Liver (tissue), 9 donors: ENCODE results near the gene ENAM. TPM values are rescaled to one million over a fixed set of nuclear protein-coding genes. Genes with fewer than 3 reads are reported as not detected.

ENCODE experiments used
- DNase-seq: peaks from one replicate; pipeline ENCODE4 v3.0.0-alpha.2; 2017; ENCODE audit warnings: low spot score
- H3K27ac ChIP-seq, 2 donors: one replicate each; pipeline ENCODE4 v1.7.0; 2013; ENCODE audit warnings: inconsistent platforms in 2 of 2, low read length in 2 of 2, control low read depth in 1 of 2, low read depth in 1 of 2, mild to moderate bottlenecking in 1 of 2
- H3K27me3 ChIP-seq, 4 donors: one replicate each; pipeline versions ENCODE4 v1.6.1 to v1.7.0; 2013; ENCODE audit warnings: low read length in 3 of 4, inconsistent platforms in 1 of 4, mild to moderate bottlenecking in 1 of 4, moderate library complexity in 1 of 4; ENCODE audit not compliant: control insufficient read depth in 4 of 4, insufficient read depth in 4 of 4
- H3K36me3 ChIP-seq, 4 donors: one replicate each; pipeline versions ENCODE4 v1.6.1 to v1.7.0; 2013; ENCODE audit warnings: low read length in 3 of 4, mild to moderate bottlenecking in 3 of 4, low read depth in 1 of 4, moderate library complexity in 1 of 4; ENCODE audit not compliant: control insufficient read depth in 4 of 4, insufficient read depth in 3 of 4
- H3K4me1 ChIP-seq, 4 donors: one replicate each; pipeline versions ENCODE4 v1.6.1 to v1.7.0; 2013; ENCODE audit warnings: low read length in 3 of 4, mild to moderate bottlenecking in 3 of 4, moderate library complexity in 1 of 4; ENCODE audit not compliant: control insufficient read depth in 4 of 4, insufficient read depth in 4 of 4
- H3K4me3 ChIP-seq, 3 donors: one replicate each; pipeline versions ENCODE4 v1.6.1 to v1.7.0; 2013; ENCODE audit warnings: low read length in 3 of 3, control low read depth in 1 of 3, low read depth in 1 of 3, mild to moderate bottlenecking in 1 of 3
- H3K9ac ChIP-seq, 2 donors: one replicate each; pipeline ENCODE4 v1.7.0; 2013; ENCODE audit warnings: low read length in 2 of 2, mild to moderate bottlenecking in 2 of 2, moderate library complexity in 2 of 2, control low read depth in 1 of 2, low read depth in 1 of 2
- H3K9me3 ChIP-seq, 4 donors: one replicate each; pipeline versions ENCODE4 v1.6.1 to v1.7.0; 2013; ENCODE audit warnings: low read length in 3 of 4; ENCODE audit not compliant: control insufficient read depth in 4 of 4
- EGR1 ChIP-seq, 2 donors: IDR thresholded peaks; 2 replicates each; pipeline ENCODE4 v1.6.1; 2016 to 2018; ENCODE audit warnings: antibody characterized with exemption in 2 of 2, low read depth in 2 of 2
- FOXA2 ChIP-seq: IDR thresholded peaks from 2 replicates; pipeline ENCODE4 v1.6.1; 2016; ENCODE audit warnings: antibody characterized with exemption
- GABPA ChIP-seq, 2 donors: IDR thresholded peaks in 1 of 2; conservative IDR thresholded peaks in 1 of 2; 2 replicates each; pipeline ENCODE4 v1.6.1; 2016; ENCODE audit warnings: antibody characterized with exemption in 2 of 2, mild to moderate bottlenecking in 1 of 2, moderate library complexity in 1 of 2
- HNF4A ChIP-seq, 2 donors: conservative IDR thresholded peaks; 2 replicates each; pipeline ENCODE4 v1.6.1; 2016; ENCODE audit warnings: antibody characterized with exemption in 2 of 2, mild to moderate bottlenecking in 2 of 2
- HNF4G ChIP-seq: IDR thresholded peaks from 2 replicates; pipeline ENCODE4 v1.6.1; 2016; ENCODE audit warnings: antibody characterized with exemption
- JUND ChIP-seq, 2 donors: IDR thresholded peaks; 2 replicates each; pipeline ENCODE4 v1.6.1; 2016; ENCODE audit warnings: antibody characterized with exemption in 2 of 2
- NR2F2 ChIP-seq: IDR thresholded peaks from 2 replicates; pipeline ENCODE4 v1.6.1; 2016; ENCODE audit warnings: antibody characterized with exemption
- RAD21 ChIP-seq, 2 donors: IDR thresholded peaks; 2 replicates each; pipeline ENCODE4 v1.6.1; 2016; ENCODE audit warnings: antibody characterized with exemption in 2 of 2, mild to moderate bottlenecking in 2 of 2
- RXRA ChIP-seq, 2 donors: IDR thresholded peaks; 2 replicates each; pipeline ENCODE4 v1.6.1; 2017 to 2018; ENCODE audit warnings: antibody characterized with exemption in 2 of 2, mild to moderate bottlenecking in 1 of 2
- SP1 ChIP-seq: IDR thresholded peaks from 2 replicates; pipeline ENCODE4 v1.6.1; 2018; ENCODE audit warnings: antibody characterized with exemption, mild to moderate bottlenecking
- TAF1 ChIP-seq: conservative IDR thresholded peaks from 2 replicates; pipeline ENCODE4 v1.6.1; 2016; ENCODE audit warnings: antibody characterized with exemption, mild to moderate bottlenecking
- YY1 ChIP-seq: IDR thresholded peaks from 2 replicates; pipeline ENCODE4 v1.6.1; 2016; ENCODE audit warnings: antibody characterized with exemption, mild to moderate bottlenecking
- WGBS: extraction: QIAGEN DNeasy Blood & Tissue Kit; methylation state at CpG from one replicate; pipeline ENCODE4 v1.1.7; 2013; 5-methylcytosine and 5-hydroxymethylcytosine counted together
- polyA plus RNA-seq, 2 donors: library from polyadenylated mRNA; stranded (reverse) in 1 of 2; unstranded in 1 of 2; fragments of 200-250 nt in 1 of 2; fragments of >200 nt in 1 of 2; fragmentation: Nextera tagmentation in 1 of 2; extraction: Ambion mirVana in 1 of 2; gene quantifications; one replicate each; pipeline versions ENCODE4 v1.2.1 to v1.2.3, GENCODE V29; 2013 to 2015
- total RNA-seq, 2 donors: library from RNA; depleted of rRNA; stranded (reverse); fragments of >200 nt; gene quantifications; one replicate each; pipeline ENCODE4 v1.2.3, GENCODE V29; 2014
- TF ChIP-seq, protein P1 (sequence below): IDR thresholded peaks from 2 replicates; pipeline ENCODE4 v1.6.1; 2016; ENCODE audit warnings: antibody characterized with exemption
- TF ChIP-seq, protein P2 (sequence below): IDR thresholded peaks from 2 replicates; pipeline ENCODE4 v1.6.1; 2016; ENCODE audit warnings: antibody characterized with exemption
- TF ChIP-seq, protein P3 (sequence below): IDR thresholded peaks from 2 replicates; pipeline ENCODE4 v1.6.1; 2016; ENCODE audit warnings: antibody characterized with exemption
- TF ChIP-seq, protein P4 (sequence below): fragments of 150-350 bp; IDR thresholded peaks from 2 replicates; pipeline ENCODE4 v1.5.1; 2017; ENCODE audit warnings: improper control_type of control experiment, low read depth, low read length; ENCODE audit not compliant: missing input control
- TF ChIP-seq, protein P5 (sequence below): IDR thresholded peaks from 2 replicates; pipeline ENCODE4 v1.6.1; 2016; ENCODE audit warnings: antibody characterized with exemption, mild to moderate bottlenecking
- donor health status: healthy.
- donor health status: healthy.
- donor health status: healthy.
- donor health status: healthy.
- donor health status: healthy.

Gene ENAM
- total and polyA plus RNA-seq, 4 donors = 0.25 to 0.50 (median 0.28) TPM

DNA sequence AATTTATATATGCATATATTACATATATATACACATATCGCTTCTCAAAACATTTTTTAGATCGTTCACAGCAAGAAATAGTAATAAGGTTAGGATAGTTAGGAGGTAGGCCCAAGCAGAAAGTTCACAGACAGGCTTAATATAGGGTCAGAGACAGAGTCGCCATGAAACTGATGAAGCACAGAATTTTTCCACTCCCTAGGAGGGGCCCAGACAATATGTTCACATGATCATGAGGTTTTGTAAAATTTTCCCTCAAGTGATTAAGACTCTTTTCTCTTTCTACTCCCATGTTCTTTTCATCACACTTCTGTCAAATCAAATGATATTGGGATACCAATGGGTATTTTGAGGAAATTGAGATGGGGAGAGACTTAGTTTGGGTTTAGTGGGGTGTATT, 5.2 kb upstream of the ENAM start:
- TF ChIP-seq HNF4G (no peak), RXRA (IDR thresholded peaks at IDR 0.05) (no peak), EGR1 (IDR thresholded peaks at IDR 0.05; ENCODE audit: low read depth in 2 of 2) (no peak), HNF4A (conservative IDR thresholded peaks at IDR 0.05) (no peak), TAF1 (no peak), FOXA2 (no peak), RAD21 (IDR thresholded peaks at IDR 0.05) (no peak), YY1 (no peak), GABPA (IDR thresholded peaks at IDR 0.05 in 1 of 2, conservative IDR thresholded peaks at IDR 0.05 in 1 of 2) (no peak), JUND (IDR thresholded peaks at IDR 0.05) (no peak), SP1 (no peak)
- TF ChIP-seq, protein P1, sequence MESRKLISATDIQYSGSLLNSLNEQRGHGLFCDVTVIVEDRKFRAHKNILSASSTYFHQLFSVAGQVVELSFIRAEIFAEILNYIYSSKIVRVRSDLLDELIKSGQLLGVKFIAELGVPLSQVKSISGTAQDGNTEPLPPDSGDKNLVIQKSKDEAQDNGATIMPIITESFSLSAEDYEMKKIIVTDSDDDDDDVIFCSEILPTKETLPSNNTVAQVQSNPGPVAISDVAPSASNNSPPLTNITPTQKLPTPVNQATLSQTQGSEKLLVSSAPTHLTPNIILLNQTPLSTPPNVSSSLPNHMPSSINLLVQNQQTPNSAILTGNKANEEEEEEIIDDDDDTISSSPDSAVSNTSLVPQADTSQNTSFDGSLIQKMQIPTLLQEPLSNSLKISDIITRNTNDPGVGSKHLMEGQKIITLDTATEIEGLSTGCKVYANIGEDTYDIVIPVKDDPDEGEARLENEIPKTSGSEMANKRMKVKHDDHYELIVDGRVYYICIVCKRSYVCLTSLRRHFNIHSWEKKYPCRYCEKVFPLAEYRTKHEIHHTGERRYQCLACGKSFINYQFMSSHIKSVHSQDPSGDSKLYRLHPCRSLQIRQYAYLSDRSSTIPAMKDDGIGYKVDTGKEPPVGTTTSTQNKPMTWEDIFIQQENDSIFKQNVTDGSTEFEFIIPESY = no peak
- TF ChIP-seq, protein P2, sequence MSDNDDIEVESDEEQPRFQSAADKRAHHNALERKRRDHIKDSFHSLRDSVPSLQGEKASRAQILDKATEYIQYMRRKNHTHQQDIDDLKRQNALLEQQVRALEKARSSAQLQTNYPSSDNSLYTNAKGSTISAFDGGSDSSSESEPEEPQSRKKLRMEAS = no peak
- TF ChIP-seq, protein P3, sequence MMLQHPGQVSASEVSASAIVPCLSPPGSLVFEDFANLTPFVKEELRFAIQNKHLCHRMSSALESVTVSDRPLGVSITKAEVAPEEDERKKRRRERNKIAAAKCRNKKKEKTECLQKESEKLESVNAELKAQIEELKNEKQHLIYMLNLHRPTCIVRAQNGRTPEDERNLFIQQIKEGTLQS = no peak
- TF ChIP-seq, protein P4, sequence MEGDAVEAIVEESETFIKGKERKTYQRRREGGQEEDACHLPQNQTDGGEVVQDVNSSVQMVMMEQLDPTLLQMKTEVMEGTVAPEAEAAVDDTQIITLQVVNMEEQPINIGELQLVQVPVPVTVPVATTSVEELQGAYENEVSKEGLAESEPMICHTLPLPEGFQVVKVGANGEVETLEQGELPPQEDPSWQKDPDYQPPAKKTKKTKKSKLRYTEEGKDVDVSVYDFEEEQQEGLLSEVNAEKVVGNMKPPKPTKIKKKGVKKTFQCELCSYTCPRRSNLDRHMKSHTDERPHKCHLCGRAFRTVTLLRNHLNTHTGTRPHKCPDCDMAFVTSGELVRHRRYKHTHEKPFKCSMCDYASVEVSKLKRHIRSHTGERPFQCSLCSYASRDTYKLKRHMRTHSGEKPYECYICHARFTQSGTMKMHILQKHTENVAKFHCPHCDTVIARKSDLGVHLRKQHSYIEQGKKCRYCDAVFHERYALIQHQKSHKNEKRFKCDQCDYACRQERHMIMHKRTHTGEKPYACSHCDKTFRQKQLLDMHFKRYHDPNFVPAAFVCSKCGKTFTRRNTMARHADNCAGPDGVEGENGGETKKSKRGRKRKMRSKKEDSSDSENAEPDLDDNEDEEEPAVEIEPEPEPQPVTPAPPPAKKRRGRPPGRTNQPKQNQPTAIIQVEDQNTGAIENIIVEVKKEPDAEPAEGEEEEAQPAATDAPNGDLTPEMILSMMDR = no peak
- 97% methylated on average over 3 of the region's 3 CpGs for WGBS
- no peak for DNase-seq
- H3K9ac ChIP-seq = no peak overlapping the region
- H3K4me3 ChIP-seq = no peak overlapping the region
- no peaks in the 10 kb centered on the region for H3K27me3 ChIP-seq
- no peaks in the 10 kb centered on the region for H3K36me3 ChIP-seq
- no peak overlapping the region for H3K27ac ChIP-seq
- no peaks in the 10 kb centered on the region for H3K9me3 ChIP-seq
- no peaks in the 10 kb centered on the region for H3K4me1 ChIP-seq

DNA sequence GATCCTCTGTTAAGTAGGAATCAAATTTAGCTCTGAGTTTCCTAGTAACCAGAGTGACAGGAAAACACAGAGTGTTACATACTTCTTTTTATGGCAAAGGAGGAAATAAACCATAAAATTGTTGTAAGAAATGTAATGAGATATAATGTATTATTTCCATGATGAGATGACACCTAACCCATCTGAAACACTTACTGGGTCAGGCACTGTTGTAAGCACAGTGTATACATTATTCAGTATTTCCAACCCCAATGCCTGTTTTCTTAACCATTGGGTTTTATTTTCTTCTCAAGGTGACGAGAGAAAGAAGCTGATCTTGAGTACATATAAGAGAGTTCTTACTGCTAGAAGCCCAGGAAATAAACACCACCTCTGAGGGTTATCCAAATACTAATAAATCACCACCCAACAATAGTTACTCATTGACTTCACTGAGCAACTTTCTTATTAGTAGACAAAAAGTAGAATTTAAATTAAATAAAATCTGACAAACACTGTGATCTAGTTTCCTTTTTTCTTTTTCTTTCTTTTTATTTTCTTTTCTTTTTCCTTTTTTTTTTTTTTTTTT, 4.2 kb upstream of the ENAM start:
- no peaks in the 10 kb centered on the region for H3K9me3 ChIP-seq
- no peaks in the 10 kb centered on the region for H3K4me1 ChIP-seq
- WGBS = 52% methylated on average over 1 of the region's 1 CpG
- no peak for TF ChIP-seq HNF4G
- no peak for DNase-seq
- H3K27me3 ChIP-seq = no peaks in the 10 kb centered on the region
- H3K4me3 ChIP-seq = no peak overlapping the region
- H3K36me3 ChIP-seq = no peaks in the 10 kb centered on the region
- no peak overlapping the region for H3K27ac ChIP-seq
- H3K9ac ChIP-seq = no peak overlapping the region

DNA sequence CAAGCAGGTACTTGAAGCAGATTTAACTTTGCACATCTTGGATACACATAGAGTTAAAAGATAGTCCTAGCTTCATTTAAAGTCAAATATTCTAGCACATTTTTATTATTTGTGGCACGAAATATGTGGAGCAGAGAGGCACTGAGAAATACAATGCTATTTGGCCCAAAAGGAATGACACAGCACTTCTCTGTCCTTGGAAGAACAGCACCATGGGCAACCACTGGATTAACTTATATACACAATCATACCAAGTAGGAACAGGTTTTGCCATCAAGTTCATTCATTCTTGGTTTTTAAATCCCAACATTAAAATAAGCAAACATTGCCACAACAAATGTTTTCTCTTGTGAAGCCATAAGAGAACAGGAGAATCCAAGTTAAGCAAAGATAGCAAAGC, 924 bp upstream of the ENAM start:
- no peak overlapping the region for H3K4me3 ChIP-seq
- no peaks in the 10 kb centered on the region for H3K36me3 ChIP-seq
- H3K9ac ChIP-seq = no peak overlapping the region
- no peak for DNase-seq
- H3K27me3 ChIP-seq = no peaks in the 10 kb centered on the region
- H3K4me1 ChIP-seq = no peaks in the 10 kb centered on the region
- H3K9me3 ChIP-seq = no peaks in the 10 kb centered on the region
- no peak overlapping the region for H3K27ac ChIP-seq
- WGBS = 96% methylated on average over 1 of the region's 1 CpG
- TF ChIP-seq, protein P1 = no peak
- TF ChIP-seq, protein P5, sequence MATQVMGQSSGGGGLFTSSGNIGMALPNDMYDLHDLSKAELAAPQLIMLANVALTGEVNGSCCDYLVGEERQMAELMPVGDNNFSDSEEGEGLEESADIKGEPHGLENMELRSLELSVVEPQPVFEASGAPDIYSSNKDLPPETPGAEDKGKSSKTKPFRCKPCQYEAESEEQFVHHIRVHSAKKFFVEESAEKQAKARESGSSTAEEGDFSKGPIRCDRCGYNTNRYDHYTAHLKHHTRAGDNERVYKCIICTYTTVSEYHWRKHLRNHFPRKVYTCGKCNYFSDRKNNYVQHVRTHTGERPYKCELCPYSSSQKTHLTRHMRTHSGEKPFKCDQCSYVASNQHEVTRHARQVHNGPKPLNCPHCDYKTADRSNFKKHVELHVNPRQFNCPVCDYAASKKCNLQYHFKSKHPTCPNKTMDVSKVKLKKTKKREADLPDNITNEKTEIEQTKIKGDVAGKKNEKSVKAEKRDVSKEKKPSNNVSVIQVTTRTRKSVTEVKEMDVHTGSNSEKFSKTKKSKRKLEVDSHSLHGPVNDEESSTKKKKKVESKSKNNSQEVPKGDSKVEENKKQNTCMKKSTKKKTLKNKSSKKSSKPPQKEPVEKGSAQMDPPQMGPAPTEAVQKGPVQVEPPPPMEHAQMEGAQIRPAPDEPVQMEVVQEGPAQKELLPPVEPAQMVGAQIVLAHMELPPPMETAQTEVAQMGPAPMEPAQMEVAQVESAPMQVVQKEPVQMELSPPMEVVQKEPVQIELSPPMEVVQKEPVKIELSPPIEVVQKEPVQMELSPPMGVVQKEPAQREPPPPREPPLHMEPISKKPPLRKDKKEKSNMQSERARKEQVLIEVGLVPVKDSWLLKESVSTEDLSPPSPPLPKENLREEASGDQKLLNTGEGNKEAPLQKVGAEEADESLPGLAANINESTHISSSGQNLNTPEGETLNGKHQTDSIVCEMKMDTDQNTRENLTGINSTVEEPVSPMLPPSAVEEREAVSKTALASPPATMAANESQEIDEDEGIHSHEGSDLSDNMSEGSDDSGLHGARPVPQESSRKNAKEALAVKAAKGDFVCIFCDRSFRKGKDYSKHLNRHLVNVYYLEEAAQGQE = no peak
- TF ChIP-seq NR2F2 (no peak), GABPA (IDR thresholded peaks at IDR 0.05 in 1 of 2, conservative IDR thresholded peaks at IDR 0.05 in 1 of 2) (no peak), SP1 (no peak), TAF1 (no peak)
- TF ChIP-seq, protein P3 = no peak
- TF ChIP-seq, protein P2 = no peak
